ENCODE results near the gene CSPG5. TPM values are rescaled to one million over a fixed set of nuclear protein-coding genes. Genes with fewer than 3 reads are reported as not detected.

Gene CSPG5
- total RNA-seq (2021): 5.4 and 5.7 TPM in 2 replicates
- long read RNA-seq: 0 reads

GRCh38 chr3:47578691-47579632, at the start of gene CSPG5:
Gene CSPG5 (minus strand): TSS chr3:47578865. CDS start chr3:47578693, 172 bp downstream.
- TF ChIP-seq, protein P1, sequence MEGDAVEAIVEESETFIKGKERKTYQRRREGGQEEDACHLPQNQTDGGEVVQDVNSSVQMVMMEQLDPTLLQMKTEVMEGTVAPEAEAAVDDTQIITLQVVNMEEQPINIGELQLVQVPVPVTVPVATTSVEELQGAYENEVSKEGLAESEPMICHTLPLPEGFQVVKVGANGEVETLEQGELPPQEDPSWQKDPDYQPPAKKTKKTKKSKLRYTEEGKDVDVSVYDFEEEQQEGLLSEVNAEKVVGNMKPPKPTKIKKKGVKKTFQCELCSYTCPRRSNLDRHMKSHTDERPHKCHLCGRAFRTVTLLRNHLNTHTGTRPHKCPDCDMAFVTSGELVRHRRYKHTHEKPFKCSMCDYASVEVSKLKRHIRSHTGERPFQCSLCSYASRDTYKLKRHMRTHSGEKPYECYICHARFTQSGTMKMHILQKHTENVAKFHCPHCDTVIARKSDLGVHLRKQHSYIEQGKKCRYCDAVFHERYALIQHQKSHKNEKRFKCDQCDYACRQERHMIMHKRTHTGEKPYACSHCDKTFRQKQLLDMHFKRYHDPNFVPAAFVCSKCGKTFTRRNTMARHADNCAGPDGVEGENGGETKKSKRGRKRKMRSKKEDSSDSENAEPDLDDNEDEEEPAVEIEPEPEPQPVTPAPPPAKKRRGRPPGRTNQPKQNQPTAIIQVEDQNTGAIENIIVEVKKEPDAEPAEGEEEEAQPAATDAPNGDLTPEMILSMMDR (conservative IDR thresholded peaks at IDR 0.05): no peak
- Histone ChIP-seq H4K20me1 (ENCODE audit: control insufficient read depth, insufficient read depth, insufficient read length) (no peaks in the 10 kb centered on the region), H3K9ac (ENCODE audit: extremely low read depth, insufficient read length, low read length) (no peak within 1 kb of the TSS), H3K56ac (ENCODE audit: insufficient read length, low read depth, low read length) (no peak within 1 kb of the TSS), H3K79me2 (ENCODE audit: insufficient read depth, low read length) (no peaks in the 10 kb centered on the region), H3K79me1 (ENCODE audit: insufficient read depth, low read depth, low read length, poor library complexity, severe bottlenecking) (no peaks in the 10 kb centered on the region), H3K4ac (ENCODE audit: low read depth, low read length) (no peak within 1 kb of the TSS), H3K23me2 (ENCODE audit: insufficient read length, low read depth, low read length, poor library complexity, severe bottlenecking) (peaks cover 11% of the 10 kb centered on the region), H4K5ac (ENCODE audit: insufficient read length, low read depth, low read length) (no peak within 1 kb of the TSS), H3K14ac (ENCODE audit: insufficient read depth, low read length) (peak within 1 kb of the TSS; percentile 43; the same call in 1 of the 2 replicates), H3K9me3 (ENCODE audit: control insufficient read depth, low read depth, low read length) (no peaks in the 10 kb centered on the region), H3K27ac (ENCODE audit: insufficient read length, low read depth, low read length) (no peak within 1 kb of the TSS), H2BK20ac (ENCODE audit: low read depth, low read length, poor library complexity, severe bottlenecking) (no peak within 1 kb of the TSS), H3K4me1 (ENCODE audit: insufficient read depth, low read length) (no peaks in the 10 kb centered on the region), H2BK5ac (ENCODE audit: insufficient read length, low read length) (no peak within 1 kb of the TSS), H3K4me2 (ENCODE audit: insufficient read depth, insufficient read length, low read length) (peak within 1 kb of the TSS; percentile 42), H2BK12ac (ENCODE audit: insufficient read length, low read depth, low read length) (no peak within 1 kb of the TSS), H4K8ac (replicated peaks; ENCODE audit: insufficient read length, low read depth, low read length) (no peak within 1 kb of the TSS), H2AFZ (ENCODE audit: low read length) (no peak within 1 kb of the TSS), H3K18ac (ENCODE audit: insufficient read length, low read depth, low read length) (no peak within 1 kb of the TSS), H3K27me3 (ENCODE audit: insufficient read depth, low read length) (peaks cover 13% of the 10 kb centered on the region; the same call in 1 of the 2 replicates), H3K23ac (ENCODE audit: insufficient read length, low read depth, low read length) (no peak within 1 kb of the TSS), H2BK15ac (ENCODE audit: low read depth, low read length) (no peak within 1 kb of the TSS), H3T11ph (ENCODE audit: low read length) (no peak within 1 kb of the TSS), H2AK5ac (ENCODE audit: insufficient read length, low read length) (no peak within 1 kb of the TSS), H2BK120ac (ENCODE audit: low read depth, low read length, poor library complexity, severe bottlenecking) (no peak within 1 kb of the TSS), H4K91ac (ENCODE audit: insufficient read length, low read depth, low read length) (no peak within 1 kb of the TSS)
- DNase-seq: peak; percentile 57
- Mint-ChIP-seq H3K27me3 (ENCODE audit: low read depth) (peaks cover 62% of the 10 kb centered on the region), H3K4me3 (peak within 1 kb of the TSS; percentile 58 to 77), H3K4me1 (peaks cover 6 to 12% of the 10 kb centered on the region in 2 experiments), H3K9me3 (no peaks in the 10 kb centered on the region; a peak in 1 of 5 replicates), H3K36me3 (ENCODE audit: insufficient read depth in 1 of 3, low read depth in 3 of 3) (no peaks in the 10 kb centered on the region), H3K27ac (no peak within 1 kb of the TSS)
- no CpG with 5 or more reads among the region's 121 CpGs for WGBS (ENCODE audit: extremely low coverage, insufficient read length, low lambda C conversion rate)
